GM19438 (cell line): ENCODE results near the gene SLCO2B1.

ENCODE experiments used
- ATAC-seq: cut with Tn5 transposase; IDR thresholded peaks from one replicate; pipeline ENCODE4 v1.9.1; 2021; ENCODE audit warnings: low read depth; ENCODE audit not compliant: unreplicated experiment

Gene SLCO2B1

DNA sequence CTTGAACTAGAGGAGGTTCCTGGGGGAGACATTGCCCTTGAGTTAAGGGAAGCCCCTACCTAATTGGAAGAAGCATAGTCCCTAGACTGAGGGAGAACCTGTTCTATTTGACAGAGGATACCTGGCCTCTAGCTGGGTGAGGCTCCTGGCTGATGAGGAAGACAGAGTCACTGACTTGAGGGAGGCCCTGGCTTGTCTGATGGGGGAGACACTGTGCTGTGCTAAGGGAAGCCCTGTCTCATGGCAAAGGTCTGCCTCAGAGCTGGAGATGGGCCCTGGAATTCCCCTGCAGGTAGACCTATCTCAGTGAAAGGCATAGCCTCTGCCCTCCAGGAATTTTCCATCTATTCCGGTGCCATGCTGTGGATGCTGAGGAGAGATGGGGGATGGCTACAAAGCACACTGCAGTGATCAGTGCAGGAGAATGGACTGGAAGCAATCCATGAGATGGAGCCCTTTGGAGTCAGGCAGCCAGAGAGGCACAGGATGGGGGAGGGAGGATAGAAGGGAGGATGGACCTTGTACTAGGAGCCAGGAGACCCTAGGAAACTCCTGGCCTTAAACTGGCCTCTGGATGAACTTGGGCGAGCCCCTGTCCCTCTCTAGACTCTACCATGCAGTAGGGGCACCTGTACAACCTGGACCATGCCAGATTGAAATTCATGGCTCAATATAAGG is 39.9 kb downstream of the SLCO2B1 start:
- ATAC-seq: no peak

DNA sequence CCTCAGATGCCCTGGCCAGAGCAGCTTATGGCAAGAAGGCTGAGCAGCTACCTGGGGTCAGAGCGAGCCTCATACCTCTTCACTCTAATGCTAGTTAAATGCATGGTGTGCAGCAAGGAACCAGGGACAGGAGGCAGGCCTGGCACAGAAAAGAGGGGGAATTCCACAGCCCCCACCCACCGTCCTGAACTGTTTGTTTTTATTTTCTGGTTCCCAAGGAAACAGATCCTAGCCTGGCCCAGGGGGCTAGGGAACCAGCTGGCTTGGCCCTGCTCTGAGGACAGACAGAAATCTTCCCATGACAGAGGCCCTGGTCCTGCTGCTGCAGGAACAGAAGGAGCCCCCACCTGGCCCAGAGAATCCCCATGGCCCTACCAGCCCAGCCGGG is 40.4 kb downstream of the SLCO2B1 start:
- no peak for ATAC-seq

DNA sequence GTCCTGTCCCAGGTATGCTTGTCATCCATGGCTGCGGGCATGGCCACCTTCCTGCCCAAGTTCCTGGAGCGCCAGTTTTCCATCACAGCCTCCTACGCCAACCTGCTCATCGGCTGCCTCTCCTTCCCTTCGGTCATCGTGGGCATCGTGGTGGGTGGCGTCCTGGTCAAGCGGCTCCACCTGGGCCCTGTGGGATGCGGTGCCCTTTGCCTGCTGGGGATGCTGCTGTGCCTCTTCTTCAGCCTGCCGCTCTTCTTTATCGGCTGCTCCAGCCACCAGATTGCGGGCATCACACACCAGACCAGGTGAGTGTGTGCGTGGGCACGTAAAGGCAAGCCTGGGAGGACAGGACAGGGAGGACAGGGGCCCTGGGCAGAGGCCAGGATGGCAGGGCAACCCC is 42.4 kb downstream of the SLCO2B1 start:
- ATAC-seq: no peak

DNA sequence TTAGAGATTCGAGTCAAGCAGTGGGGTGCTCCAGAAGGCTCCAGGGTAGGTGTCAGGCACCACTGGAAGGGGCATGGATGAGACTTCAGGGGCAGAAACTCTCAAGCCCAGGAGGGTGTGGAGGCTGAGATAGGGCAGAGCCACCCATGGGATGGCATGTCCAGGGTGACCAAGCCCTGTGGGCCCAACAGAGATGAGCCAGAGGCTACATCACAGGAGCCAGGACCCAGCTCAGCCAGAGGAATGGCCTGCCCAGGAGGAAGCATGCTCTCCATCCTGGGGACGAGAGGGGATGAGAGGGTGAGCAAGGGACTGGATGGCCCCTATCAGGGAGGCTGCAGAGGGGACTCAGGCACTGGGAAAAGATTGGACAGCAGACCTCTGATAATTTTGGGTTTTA is 42.8 kb downstream of the SLCO2B1 start:
- no peak for ATAC-seq

DNA sequence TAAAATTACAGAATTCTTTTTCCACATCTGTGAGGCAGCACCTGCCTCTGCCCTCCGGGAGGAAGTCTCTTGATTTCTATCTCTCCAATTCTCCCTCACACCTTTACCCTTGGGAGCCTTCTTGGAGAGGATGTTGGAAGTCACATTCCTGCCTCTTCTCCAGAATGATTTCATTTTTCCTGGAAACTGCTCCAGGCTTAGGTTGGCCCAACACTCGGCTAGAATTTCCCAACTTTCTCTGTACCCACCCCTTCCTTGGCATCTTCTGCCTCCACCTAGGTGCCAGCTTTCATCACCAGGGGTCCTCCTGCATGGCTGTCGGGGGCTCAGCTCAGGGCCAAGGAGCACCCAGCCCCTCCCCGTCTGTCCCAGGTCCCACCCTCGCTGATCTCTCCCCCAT is 43.2 kb downstream of the SLCO2B1 start:
- no peak for ATAC-seq

DNA sequence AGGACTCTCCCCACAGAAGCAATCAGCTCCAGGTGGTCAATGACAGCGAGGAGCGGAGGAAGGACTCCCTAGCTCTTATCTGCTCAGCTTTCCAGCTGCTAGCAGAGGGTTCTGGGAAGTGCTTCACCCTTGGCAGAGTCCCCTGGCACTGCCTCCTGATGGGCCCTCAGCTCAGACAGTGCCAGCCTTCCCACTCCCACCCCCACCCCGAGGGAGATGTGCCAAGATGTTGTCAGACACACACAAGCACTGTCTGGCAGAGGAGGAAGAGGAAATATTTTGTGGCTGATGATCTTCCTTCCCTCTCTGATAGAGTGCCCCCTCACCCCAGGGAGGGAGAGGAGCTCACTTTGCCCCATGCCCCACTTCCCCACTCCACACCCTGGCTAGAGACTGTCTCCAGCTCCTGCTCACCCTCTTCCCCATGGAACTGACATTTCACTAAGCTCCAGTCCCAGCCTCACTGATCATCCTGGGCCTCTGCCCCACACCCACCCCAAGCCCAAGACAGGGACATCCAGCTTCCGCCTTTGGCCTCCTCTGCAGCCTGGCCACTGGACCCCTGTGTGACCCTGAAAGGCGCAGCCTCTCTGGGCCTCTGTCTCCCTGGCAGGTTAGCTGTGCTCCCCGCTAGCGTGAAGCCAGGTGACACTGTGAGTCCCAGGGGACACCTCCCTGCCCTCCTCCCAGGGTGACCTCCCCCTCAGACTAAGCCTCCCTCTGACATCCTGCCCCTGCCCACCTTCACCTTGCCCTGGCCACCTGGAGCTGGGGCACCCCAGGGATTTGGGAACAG is 44.5 kb downstream of the SLCO2B1 start:
- no peak for ATAC-seq

DNA sequence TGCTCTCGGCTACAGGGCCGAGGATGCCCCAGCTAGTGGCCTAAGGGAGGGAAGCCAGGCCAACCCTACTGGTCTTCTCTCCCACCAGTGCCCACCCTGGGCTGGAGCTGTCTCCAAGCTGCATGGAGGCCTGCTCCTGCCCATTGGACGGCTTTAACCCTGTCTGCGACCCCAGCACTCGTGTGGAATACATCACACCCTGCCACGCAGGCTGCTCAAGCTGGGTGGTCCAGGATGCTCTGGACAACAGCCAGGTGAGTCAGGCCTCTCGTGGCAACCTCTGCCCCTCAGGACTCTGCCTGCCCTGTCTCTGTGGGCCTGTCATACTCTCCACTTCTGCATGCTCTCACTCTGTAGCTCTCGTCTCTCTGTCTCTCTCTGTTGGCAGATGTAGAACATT is 45.5 kb downstream of the SLCO2B1 start:
- ATAC-seq: no peak

DNA sequence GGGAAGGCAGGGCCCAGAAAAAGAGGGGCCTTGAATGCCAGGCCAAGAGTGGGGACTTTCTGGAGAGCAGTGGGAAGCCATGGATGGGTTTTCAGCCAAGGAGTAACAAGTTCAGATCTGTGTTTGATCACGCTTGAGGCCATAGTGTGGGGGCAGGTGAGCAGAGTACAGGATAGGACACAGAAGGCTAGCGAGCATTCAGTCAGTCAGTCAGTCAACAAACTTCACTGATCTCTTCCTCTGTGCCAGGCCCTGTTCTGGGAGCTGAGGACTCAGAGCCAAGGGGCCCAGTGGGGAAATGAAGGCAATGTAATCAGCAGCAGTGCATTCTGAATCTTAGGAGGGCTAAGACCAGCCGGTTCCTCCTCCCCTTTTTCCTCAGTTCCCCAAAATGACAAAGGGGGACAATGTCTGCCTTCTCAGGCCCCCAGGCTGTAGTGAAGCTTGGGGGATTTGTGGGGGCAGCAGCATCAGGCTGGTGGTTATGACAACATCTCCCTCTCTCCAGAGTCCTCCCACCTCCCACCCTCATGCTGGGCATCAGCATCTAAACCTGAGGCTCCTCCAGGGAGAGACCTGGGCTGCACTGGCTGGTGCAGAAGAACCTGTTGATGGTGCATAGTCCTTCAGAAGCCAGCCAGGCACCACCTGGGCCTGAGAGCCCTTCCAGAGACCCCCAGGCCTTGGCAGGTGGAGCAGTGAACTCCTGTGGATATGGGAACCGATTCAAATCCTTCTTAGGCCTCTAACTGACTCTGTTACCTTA is 46.8 kb downstream of the SLCO2B1 start:
- ATAC-seq: no peak

DNA sequence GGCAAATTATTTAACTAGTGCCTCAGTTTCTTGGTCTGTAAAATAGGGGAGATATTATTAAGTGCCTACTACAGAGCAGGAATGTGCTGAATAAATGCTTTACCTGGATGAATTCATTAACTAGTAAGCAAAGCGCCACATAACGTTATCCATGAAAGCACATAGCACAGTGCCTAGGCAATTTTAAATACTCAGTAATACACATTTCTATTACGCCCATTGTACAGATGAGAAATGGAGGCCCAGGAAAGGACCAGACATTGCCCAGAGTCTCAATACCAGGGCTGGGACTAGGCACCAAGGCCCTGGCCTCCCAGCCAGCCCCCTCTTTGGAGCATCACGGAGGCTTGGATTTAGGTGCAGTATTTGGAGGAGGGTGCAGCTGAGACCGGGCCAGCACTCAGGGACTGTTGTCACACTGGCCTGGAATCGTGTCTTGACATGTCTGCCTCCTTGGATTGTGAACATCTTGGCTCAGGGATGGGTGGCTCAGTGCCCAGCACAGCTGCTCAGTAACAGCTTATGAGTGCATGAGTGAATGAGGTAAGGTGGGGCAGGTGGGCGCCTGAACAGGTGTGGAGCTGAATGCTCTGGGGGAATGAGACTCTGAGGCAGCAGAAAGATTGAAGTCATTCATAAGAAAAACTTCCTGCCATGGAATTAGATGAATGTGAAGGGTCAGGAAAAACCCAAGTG is 47.5 kb downstream of the SLCO2B1 start:
- ATAC-seq: no peak

DNA sequence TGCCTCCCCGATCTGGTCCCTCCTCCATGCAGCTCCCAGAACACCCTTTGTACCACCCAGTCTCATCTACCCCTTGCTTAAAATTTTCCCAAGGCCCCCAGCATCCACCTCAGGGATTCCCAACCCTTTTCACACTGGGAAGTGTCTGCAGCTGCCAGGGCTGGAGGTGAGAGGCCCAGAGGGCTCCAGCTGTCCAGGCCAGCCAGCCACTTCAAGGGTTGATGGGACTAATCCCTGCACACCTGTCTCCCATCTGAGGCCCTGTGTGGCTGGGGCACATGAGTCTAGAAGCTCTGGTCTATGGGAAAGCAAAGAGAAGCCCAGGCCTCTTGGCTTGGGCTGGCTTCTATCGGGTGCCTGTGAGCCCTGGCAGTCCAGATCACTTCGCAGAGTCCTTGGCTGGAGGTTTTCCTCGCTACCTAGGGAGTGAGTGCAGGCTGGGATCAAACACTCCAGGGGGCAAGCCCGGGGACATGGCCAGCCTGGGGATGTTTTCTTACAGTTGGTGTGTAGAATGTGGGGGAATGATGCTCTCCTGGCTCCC is 48.6 kb downstream of the SLCO2B1 start:
- no peak for ATAC-seq

DNA sequence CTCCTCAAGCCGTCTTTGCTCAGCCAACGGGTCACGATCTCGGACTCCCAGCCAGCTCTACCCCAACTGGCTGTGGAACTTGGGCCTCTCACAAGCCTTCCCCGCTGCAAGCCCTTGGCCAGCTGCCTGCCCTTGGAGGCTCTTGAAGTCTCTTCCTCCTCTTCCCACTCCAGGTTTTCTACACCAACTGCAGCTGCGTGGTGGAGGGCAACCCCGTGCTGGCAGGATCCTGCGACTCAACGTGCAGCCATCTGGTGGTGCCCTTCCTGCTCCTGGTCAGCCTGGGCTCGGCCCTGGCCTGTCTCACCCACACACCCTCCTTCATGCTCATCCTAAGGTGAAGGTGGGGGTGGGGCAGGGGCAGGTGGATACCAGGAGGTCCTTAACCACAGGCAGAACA is 49.1 kb downstream of the SLCO2B1 start:
- no peak for ATAC-seq

DNA sequence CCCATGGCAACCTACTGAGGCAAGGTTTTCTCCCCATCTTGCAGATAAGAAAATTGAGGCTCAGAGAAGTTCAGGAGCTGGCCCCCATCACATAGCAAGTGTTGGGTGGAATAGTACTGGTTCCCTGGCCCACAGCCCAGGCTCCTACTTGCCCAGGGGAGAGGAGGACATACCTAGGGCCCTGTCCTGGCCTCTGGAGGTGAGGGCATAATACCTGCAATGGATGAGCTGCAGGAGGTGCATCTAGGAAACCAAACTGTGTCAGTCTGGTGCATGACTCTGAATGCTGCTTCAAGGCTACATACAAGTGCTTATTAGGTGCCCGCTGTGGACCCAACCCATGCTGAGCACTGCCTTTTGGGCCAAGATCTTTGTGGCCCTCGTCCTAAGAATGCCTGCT is 49.6 kb downstream of the SLCO2B1 start:
- no peak for ATAC-seq

DNA sequence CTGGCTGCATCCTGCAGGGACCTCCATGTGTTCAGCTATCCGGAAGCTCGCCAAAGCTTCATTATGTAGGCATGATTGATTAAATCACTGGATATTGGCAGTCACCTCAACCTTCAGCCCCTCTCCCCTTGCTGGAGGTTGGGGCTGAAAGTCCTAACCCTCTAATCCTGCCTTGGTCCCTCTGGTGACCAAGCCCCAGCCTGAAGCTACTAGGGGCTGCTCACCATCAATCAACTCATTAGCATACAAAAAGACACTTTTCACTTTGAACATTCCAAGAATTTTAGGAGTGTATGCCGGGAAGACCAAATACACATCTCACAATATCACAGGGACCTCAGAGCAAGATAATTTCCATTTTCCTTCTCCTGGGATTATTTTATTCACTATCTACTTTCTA is 50.9 kb downstream of the SLCO2B1 start:
- no peak for ATAC-seq

DNA sequence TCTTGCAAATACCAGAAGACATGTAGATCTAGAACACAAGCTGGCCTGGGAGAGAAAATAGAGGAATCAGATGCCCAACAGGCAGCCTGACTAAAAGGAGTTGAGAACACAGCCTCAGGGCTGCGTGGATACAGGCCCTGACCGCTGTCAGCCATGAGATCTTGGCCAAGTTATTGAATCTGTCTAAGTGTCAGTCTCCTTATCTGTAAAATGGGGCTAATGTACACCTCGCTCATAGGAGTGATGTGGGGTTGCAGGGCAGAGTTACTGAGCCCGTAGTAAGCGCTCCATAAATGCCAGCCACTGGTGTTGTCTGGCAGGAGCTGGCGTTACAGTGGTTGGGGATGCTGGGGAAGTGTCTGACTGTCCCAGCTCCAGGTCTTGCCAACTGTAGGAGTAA is 51.3 kb downstream of the SLCO2B1 start:
- no peak for ATAC-seq

DNA sequence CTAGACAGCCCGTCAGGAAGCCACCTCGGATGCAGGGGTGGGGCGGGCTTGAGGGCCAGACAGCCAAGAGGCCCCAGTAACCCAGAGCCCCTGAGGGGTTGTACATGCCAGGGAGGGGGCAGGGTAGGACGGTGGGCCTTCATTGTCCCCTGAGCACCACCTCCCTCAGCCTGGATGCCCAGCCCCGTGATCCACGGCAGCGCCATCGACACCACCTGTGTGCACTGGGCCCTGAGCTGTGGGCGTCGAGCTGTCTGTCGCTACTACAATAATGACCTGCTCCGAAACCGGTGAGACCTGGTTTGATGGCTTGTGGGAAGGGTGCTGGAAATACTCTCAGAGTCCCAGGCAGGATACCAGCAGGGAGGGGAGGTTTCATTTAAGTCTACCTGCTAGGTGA is 52.2 kb downstream of the SLCO2B1 start:
- no peak for ATAC-seq

DNA sequence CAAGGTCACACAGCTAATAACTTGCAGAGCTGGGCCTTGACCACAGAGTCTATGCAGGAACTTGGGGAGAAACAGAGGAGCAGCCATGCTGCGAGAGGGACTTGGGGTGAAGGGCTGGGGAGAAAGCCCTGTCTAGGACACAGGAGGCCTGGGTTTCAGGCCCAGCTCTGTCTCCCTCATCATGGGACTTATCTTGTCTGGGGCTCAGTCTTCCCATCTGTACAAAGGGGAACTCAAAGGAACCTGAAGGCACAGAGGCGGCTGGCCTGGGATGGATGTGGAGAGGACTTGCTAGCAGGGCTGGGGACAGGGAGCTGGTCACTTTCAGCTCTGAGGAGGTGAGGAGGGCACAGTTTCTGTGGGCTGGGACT is 52.7 kb downstream of the SLCO2B1 start:
- ATAC-seq: no peak

DNA sequence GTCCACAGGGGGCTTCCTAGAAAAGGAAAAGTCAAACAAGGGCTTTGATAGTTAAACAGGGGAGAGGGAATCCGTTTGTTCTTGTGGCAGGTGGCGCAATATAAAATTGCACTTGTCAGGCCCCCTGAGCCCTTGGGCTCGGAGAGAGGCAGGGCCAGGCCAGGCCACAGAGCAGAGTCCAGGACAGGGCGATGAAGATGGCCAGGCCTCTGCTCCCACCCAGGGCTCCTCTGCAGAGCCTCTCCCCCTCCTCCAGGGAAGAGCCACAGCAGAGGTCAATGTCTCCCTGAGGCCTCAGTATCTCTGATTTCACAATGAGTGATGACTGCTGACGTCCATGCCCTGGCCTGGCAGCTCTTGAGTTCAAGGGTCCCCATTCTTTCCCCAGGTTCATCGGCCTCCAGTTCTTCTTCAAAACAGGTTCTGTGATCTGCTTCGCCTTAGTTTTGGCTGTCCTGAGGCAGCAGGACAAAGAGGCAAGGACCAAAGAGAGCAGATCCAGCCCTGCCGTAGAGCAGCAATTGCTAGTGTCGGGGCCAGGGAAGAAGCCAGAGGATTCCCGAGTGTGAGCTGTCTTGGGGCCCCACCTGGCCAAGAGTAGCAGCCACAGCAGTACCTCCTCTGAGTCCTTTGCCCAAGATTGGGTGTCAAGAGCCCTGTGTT is 53.2 kb downstream of the SLCO2B1 start:
- no peak for ATAC-seq

DNA sequence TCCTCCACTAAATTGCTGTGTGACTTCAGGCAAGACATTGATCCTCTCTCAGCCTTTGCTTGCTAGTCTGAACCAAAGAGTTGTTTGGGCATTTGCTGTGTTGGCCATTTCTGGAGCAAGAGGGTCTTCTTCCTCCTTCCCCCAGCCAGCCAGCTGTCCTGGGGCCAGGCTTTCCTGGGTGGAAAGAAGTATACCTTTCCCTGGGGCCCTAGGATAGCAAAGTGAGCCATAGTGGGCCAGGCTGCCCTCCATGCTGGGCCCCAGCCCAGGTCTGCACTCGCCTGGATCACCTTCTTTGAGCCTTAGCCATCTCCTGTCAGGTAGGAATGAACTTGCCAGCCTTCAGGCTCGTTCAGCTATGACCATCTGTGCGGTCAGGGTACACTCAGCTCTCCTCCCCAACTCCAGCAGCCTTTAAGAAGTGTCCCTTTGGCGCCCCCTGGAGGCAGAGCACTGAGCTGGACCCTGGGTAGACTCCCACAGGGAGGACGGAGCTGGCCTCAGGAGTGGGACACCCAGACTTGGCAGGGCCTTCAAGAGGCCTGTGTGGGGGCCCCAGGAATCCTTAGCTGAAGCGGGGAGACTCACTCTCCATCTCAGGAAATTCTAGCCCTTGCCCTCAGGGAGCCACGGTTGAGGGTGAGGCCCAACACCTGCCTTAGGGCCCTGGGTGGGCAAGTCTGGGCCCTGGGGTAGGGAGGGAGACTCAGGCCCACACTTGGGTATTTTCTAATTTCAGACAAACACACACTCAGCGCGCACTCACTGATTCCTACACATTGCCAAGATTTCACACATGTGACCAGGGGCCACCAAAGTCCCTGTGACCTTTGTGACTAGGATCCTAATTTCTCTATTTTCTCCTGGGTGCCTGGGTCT is 54.0 kb downstream of the SLCO2B1 start:
- peak; percentile 77 for ATAC-seq

DNA sequence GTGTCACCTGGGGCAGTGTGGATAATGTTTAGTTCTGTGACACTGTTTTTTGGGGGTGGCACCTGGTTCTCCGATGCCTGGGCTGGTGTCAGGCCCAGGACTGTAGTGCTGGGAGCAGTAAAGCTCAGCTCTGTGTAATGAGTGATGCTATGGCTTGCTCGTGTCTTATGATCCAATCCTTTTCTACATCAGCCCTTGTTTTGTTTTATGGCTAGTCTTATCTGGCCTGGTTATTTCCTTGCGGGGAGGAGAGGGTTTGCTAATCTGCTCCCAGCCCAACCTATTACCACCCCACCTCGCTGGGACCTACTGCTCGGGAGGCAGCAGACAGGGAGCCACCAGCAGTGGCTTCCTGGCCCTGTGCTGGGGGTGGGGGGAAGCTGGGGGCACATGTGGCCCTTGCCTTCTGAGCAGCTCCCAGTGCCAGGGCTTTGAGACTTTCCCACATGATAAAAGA is 54.7 kb downstream of the SLCO2B1 start:
- no peak for ATAC-seq
